Dedifferentiated amniotic fluid mesenchymal stem cell (primary cell): ENCODE results near the gene S100Z.

Source experiments
- DNase-seq: peaks from one replicate; pipeline ENCODE4 v3.0.0-alpha.2; 2016; ENCODE audit errors: extremely low spot score

Gene S100Z

DNA sequence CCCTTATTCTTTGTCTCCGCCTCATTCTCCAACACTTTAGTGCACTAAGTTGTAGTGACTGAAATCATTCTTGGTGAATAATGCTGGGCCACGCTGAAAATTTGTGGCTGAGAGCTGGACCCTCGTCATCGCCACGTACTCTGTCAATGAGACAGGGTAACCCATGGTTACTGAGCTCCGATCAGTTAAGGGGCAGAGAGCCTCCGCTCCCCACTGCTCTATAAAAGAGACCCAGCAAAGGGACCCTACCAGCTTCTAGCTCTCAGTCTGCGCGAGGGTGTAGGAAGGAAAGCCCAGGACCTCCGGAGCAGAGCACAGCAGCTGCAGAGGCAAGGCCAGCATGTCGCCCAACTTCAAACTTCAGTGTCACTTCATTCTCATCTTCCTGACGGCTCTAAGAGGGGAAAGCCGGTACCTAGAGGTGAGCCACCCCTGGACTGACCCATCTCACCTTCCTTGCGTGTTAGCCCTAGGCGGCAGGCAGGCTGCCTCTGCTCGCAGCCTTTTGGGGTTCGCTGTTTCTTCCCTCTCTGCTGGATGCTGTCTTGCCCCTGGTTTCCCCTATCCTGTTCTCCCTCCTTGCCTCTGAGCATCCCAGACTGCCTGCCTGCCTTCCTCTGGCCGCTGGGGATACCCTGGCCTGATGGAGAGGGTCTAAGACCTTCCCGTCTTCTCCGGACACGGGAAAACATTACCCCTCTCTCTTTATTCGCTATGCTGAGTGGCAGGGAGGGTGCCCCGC, 103.2 kb downstream of the S100Z start, which contains the start of gene CRHBP:
Gene CRHBP, plus strand, starts transcription at position 251 of the 742 bp plus-strand sequence. Its CDS starts 90 bp downstream, at position 341.
- DNase-seq: no peak

DNA sequence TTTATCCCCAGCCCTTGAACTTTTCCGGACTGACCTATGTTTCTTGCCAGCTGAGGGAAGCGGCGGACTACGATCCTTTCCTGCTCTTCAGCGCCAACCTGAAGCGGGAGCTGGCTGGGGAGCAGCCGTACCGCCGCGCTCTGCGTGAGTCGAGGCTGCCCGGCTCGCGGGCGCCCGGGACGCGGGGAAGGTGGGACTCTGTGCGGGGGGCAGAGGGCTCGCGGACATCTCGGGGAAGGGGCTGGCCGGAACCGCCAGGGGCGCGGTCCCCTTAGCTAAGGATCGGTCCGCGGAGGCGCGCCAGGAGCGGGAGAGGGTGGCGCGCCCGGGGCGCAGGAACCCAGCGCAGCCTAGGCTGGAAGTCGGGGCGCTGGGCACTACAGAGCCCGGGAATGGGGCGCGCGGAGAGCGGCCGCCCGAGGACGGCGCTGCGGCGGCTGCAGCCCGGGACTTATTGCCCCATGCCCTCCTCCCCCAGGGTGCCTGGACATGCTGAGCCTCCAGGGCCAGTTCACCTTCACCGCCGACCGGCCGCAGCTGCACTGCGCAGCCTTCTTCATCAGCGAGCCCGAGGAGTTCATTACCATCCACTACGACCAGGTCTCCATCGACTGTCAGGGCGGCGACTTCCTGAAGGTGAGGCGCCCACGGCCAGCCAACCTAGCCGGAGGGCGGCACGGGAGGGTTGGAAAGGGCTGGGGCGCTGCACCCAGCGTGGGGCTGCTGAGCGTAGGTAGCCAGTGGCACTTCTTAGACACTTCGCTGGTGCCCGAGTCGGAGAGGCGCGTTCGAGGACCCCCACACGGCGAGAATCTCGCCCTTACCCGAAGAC, 104.0 kb downstream of the S100Z start:
- DNase-seq: no peak

DNA sequence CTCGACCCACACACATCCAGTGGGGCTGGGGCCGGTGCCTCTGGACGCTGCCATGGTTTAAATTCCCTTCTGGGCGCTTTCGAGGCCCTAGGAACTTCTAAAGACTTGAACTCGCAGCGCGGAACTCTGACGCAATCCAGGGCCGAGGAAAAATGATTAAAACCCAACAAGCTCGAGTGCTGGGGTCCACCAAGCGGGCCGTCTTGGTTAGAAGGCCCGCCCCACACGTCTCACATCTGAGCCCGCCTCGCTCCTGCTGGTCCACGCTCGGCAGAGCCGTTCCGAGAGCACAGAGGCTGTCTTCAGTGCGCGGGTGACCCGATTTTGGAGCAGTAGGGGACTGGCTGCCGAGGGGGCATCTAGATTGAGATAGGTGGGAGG, 104.6 kb downstream of the S100Z start:
- no peak for DNase-seq

DNA sequence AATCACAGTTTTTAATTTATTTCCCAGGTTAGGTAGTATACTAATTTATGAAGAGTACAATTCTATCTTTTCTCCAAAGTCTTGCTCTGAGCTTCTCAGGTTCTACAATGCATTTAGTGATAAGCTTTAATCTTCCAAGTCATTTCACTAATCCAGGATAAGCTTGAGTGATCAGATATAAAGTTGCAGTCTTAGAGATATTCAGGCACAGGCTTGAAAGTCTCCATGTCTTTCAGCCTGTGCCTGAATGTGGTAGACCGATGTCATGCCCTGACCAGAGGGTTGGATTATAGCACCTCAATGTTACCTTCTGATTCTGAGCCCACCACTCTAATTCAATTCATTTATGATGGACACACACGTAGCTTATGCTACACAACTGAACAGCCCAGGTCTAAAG, 106.2 kb downstream of the S100Z start:
- DNase-seq: no peak

DNA sequence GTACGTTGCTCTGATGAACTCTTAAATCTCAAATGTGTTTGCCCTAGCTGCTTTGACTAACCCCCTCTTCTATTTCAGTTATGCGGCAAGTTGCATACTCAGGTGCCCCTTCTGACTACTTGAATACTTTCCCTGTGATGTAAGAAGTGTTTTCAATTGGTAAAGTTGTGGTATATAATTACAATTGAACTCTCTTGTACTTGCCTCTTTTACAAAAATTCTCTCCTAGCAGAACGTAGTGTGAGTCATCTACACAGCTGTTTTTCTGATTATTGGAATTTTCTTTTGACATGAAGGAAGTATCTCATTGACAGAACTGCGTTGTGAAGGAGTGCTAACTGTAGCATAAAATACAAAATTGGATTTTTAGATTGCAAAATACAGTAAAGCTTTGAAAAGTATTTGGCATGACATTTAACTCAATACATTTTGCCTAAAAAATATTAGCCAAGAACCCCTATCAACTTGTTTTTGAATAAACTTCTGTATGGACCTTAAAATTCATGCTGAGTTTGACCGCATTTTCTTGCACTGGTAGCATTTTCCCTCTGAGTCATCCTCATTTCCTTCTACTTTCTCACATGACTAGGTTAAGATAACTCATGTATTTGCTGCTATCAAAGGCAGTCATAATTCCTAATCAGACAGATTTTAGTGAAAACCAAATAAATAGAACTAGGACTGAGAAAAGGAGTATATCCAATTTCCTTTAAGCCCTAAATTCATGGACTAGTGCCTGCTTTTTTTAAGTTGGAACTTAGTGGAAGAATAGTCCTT, 109.4 kb downstream of the S100Z start:
- DNase-seq: no peak

DNA sequence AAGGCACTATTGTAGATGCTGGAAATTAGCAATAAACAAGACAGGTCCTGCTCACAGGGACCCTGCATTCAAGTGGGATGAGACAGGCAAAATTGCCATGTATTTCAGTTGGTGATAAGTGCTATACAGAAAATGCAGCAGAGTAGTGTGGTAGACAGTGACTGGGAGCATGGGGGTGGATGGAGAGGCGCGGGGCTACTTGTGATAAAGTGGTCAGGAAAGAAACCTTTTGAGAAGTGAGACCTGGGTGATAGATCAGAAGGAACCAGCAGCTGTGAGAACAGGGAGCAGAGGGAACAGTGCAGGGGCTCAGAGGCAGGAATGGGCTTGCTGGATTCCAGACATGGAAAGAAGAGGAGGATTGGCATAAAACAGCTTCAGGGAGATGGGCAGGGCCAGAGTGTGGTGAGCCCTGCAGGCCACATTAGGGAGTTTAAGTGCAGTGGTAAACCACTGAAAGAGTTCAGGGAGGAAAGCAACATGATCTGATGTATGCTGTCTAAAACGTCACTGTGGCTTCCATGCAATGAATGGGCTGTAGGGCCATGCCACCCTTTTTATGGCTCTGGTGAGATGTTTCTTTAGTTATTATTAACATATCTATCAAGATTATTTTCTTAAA, 110.3 kb downstream of the S100Z start:
- no peak for DNase-seq

DNA sequence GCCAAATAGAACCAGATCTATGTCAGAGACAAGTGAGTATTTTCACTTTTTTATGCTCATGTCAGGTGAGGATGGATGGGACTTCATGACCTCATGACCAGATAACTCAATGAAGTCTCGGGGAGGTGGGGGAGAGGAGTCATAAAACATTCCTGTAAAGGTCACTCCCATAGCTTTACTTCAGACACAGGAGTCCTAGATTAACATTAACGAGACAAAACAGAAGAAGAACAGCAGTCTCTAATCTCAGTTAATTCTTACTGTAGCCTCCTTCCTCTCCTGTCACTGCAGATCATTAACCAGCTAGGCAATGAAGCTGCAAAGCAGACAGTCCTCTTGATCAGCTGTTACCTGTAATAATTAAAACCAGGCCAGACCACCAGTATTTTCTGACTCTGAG, 114.2 kb downstream of the S100Z start:
- DNase-seq: no peak
